Panc1 (cell line): ENCODE results near the gene TSPAN16.

Experiments
- POLR2AphosphoS5 ChIP-seq: IDR thresholded peaks from 2 replicates; pipeline ENCODE4 v1.6.1; 2012; ENCODE audit warnings: mild to moderate bottlenecking, low read depth, low read length, moderate library complexity
- TCF7L2 ChIP-seq: IDR thresholded peaks from 2 replicates; pipeline ENCODE4 v1.6.1; 2011; ENCODE audit warnings: mild to moderate bottlenecking, low read depth, low read length, inconsistent platforms
- TF ChIP-seq, protein P1 (sequence below): fragments of 450-650 bp; IDR thresholded peaks from 2 replicates; pipeline ENCODE4 v1.5.1; 2017; ENCODE audit warnings: mild to moderate bottlenecking
- TF ChIP-seq, protein P2 (sequence below), 2 experiments: IDR thresholded peaks; 2 replicates each; pipeline ENCODE4 v1.6.1; 2011 to 2012; ENCODE audit warnings: low read depth in 2 of 2, control low read depth in 1 of 2, low read length in 1 of 2, mild to moderate bottlenecking in 1 of 2, moderate library complexity in 1 of 2; ENCODE audit not compliant: insufficient read depth in 1 of 2

DNA sequence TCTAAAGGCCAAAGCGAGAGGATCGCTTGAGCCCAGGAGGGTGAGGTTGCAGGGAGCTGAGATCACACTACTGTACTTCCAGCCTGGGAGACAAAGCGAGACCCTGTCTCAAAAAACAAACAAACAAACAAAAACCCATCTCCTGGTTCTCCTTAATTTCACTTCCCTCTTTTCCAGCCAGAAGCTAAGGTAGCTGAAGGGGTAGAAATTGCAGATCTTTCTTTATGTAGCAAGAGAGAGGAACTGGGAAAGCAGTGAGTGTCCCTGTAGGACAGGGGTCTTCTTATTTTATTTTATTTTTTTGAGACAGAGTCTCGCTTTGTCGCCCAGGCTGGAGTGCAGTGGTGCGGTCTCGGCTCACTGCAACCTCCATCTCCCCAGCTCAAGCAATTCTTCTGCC is 4.5 kb upstream of the TSPAN16 start:
- TF ChIP-seq, protein P1, sequence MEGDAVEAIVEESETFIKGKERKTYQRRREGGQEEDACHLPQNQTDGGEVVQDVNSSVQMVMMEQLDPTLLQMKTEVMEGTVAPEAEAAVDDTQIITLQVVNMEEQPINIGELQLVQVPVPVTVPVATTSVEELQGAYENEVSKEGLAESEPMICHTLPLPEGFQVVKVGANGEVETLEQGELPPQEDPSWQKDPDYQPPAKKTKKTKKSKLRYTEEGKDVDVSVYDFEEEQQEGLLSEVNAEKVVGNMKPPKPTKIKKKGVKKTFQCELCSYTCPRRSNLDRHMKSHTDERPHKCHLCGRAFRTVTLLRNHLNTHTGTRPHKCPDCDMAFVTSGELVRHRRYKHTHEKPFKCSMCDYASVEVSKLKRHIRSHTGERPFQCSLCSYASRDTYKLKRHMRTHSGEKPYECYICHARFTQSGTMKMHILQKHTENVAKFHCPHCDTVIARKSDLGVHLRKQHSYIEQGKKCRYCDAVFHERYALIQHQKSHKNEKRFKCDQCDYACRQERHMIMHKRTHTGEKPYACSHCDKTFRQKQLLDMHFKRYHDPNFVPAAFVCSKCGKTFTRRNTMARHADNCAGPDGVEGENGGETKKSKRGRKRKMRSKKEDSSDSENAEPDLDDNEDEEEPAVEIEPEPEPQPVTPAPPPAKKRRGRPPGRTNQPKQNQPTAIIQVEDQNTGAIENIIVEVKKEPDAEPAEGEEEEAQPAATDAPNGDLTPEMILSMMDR = no peak
- TF ChIP-seq TCF7L2 (no peak), POLR2AphosphoS5 (no peak)
- TF ChIP-seq, protein P2, sequence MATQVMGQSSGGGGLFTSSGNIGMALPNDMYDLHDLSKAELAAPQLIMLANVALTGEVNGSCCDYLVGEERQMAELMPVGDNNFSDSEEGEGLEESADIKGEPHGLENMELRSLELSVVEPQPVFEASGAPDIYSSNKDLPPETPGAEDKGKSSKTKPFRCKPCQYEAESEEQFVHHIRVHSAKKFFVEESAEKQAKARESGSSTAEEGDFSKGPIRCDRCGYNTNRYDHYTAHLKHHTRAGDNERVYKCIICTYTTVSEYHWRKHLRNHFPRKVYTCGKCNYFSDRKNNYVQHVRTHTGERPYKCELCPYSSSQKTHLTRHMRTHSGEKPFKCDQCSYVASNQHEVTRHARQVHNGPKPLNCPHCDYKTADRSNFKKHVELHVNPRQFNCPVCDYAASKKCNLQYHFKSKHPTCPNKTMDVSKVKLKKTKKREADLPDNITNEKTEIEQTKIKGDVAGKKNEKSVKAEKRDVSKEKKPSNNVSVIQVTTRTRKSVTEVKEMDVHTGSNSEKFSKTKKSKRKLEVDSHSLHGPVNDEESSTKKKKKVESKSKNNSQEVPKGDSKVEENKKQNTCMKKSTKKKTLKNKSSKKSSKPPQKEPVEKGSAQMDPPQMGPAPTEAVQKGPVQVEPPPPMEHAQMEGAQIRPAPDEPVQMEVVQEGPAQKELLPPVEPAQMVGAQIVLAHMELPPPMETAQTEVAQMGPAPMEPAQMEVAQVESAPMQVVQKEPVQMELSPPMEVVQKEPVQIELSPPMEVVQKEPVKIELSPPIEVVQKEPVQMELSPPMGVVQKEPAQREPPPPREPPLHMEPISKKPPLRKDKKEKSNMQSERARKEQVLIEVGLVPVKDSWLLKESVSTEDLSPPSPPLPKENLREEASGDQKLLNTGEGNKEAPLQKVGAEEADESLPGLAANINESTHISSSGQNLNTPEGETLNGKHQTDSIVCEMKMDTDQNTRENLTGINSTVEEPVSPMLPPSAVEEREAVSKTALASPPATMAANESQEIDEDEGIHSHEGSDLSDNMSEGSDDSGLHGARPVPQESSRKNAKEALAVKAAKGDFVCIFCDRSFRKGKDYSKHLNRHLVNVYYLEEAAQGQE (IDR thresholded peaks at IDR 0.05; ENCODE audit: insufficient read depth in 1 of 2, low read depth in 2 of 2, low read length in 1 of 2) = no peak
